CD14-positive monocyte (primary cell): ENCODE measurements around the gene PNLDC1. TPM values are rescaled to one million over a fixed set of nuclear protein-coding genes. Genes with fewer than 3 reads are reported as not detected.

Source experiments
- DNase-seq, 3 donors: peaks; one replicate each; pipeline ENCODE4 v3.0.0-alpha.2; 2011 to 2022
- H2AFZ ChIP-seq: 2 replicates; pipeline ENCODE4 v1.6.0; 2012; ENCODE audit warnings: mild to moderate bottlenecking, low read depth, low read length, inconsistent platforms; ENCODE audit not compliant: insufficient read depth, poor library complexity, severe bottlenecking
- H3K27ac ChIP-seq, 2 donors: 1 replicate in 1 of 2; 2 replicates in 1 of 2; pipeline ENCODE4 v1.5.1; 2012 to 2013; ENCODE audit warnings: low read length in 2 of 2, control low read depth in 1 of 2, inconsistent platforms in 1 of 2, low read depth in 1 of 2, mild to moderate bottlenecking in 1 of 2
- H3K27me3 ChIP-seq, 2 donors: one replicate each; pipeline versions ENCODE4 v1.6.0 to v1.6.1; 2011 to 2013; ENCODE audit warnings: low read length in 2 of 2; ENCODE audit not compliant: control insufficient read depth in 2 of 2, insufficient read depth in 2 of 2
- H3K36me3 ChIP-seq, 2 donors: replicated peaks in 1 of 2; 1 replicate in 1 of 2; 2 replicates in 1 of 2; pipeline versions ENCODE4 v1.5.1 to v1.6.1; 2012 to 2013; ENCODE audit warnings: low read length in 2 of 2, control low read depth in 1 of 2, inconsistent platforms in 1 of 2, mild to moderate bottlenecking in 1 of 2; ENCODE audit not compliant: insufficient read depth in 2 of 2, control insufficient read depth in 1 of 2
- H3K4me1 ChIP-seq, 2 donors: 1 replicate in 1 of 2; 2 replicates in 1 of 2; pipeline versions ENCODE4 v1.5.1 to v1.6.1; 2012 to 2013; ENCODE audit warnings: low read length in 2 of 2, control low read depth in 1 of 2, inconsistent platforms in 1 of 2, mild to moderate bottlenecking in 1 of 2, moderate library complexity in 1 of 2; ENCODE audit not compliant: insufficient read depth in 2 of 2, control insufficient read depth in 1 of 2
- H3K4me2 ChIP-seq: replicated peaks from 2 replicates; pipeline ENCODE3; 2012; ENCODE audit warnings: low read length, moderate library complexity, mild to moderate bottlenecking; ENCODE audit not compliant: poor library complexity, severe bottlenecking; ENCODE audit errors: extremely low read depth
- H3K4me3 ChIP-seq, 3 experiments: fragments of 200-600 bp in 1 of 3; sonication (generic) in 1 of 3; replicated peaks in 1 of 3; 1 replicate in 2 of 3; 2 replicates in 1 of 3; pipeline ENCODE4 v1.5.1; 2011 to 2013; ENCODE audit warnings: low read length in 3 of 3, mild to moderate bottlenecking in 3 of 3, control low read depth in 2 of 3, low read depth in 2 of 3, inconsistent platforms in 1 of 3, moderate library complexity in 1 of 3
- H3K79me2 ChIP-seq: 2 replicates; pipeline ENCODE4 v1.6.0; 2012; ENCODE audit warnings: mild to moderate bottlenecking, control low read depth, inconsistent platforms, low read length, moderate library complexity; ENCODE audit not compliant: insufficient read depth
- H3K9ac ChIP-seq: 2 replicates; pipeline ENCODE4 v1.6.0; 2017; ENCODE audit warnings: low read length, mild to moderate bottlenecking; ENCODE audit not compliant: insufficient read depth, poor library complexity, severe bottlenecking
- H3K9me3 ChIP-seq, 2 donors: replicated peaks in 1 of 2; 1 replicate in 1 of 2; 2 replicates in 1 of 2; pipeline versions ENCODE4 v1.5.1 to v1.6.1; 2012 to 2013; ENCODE audit warnings: low read length in 2 of 2, control low read depth in 1 of 2; ENCODE audit not compliant: control insufficient read depth in 1 of 2, insufficient read depth in 1 of 2
- H4K20me1 ChIP-seq: 2 replicates; pipeline ENCODE4 v1.6.0; 2012; ENCODE audit warnings: mild to moderate bottlenecking, low read length, control low read depth, moderate library complexity; ENCODE audit not compliant: insufficient read depth
- H3K27ac Mint-ChIP-seq, 7 donors: one replicate each; pipeline ENCODE4 v1.8.0; 2020; ENCODE audit warnings: mild to moderate bottlenecking in 7 of 7, mixed read lengths in 7 of 7, moderate library complexity in 6 of 7, inconsistent platforms in 2 of 7
- H3K27me3 Mint-ChIP-seq, 3 donors: one replicate each; pipeline ENCODE4 v1.8.0; 2021 to 2022; ENCODE audit warnings: low read depth in 3 of 3, mild to moderate bottlenecking in 3 of 3, mixed read lengths in 3 of 3, moderate library complexity in 3 of 3, inconsistent platforms in 1 of 3
- H3K36me3 Mint-ChIP-seq, 2 donors: one replicate each; pipeline ENCODE4 v1.8.0; 2020; ENCODE audit warnings: mixed read lengths in 2 of 2, inconsistent platforms in 1 of 2, mild to moderate bottlenecking in 1 of 2
- H3K4me1 Mint-ChIP-seq: one replicate; pipeline ENCODE4 v1.8.0; 2020; ENCODE audit warnings: mild to moderate bottlenecking, mixed read lengths
- H3K4me3 Mint-ChIP-seq, 2 donors: one replicate each; pipeline ENCODE4 v1.8.0; 2020; ENCODE audit warnings: mild to moderate bottlenecking in 2 of 2, mixed read lengths in 2 of 2, moderate library complexity in 1 of 2
- H3K9me3 Mint-ChIP-seq, 7 donors: one replicate each; pipeline ENCODE4 v1.8.0; 2020 to 2022; ENCODE audit warnings: mixed read lengths in 7 of 7, mild to moderate bottlenecking in 6 of 7, moderate library complexity in 6 of 7, inconsistent platforms in 2 of 7
- WGBS: methylation state at CpG from one replicate; pipeline ENCODE4 v1.1.5; 2013; ENCODE audit warnings: missing lambda C conversion rate; ENCODE audit not compliant: insufficient coverage; 5-methylcytosine and 5-hydroxymethylcytosine counted together
- intact Hi-C, 2 donors: fragments of 100-400 bp; cut with micrococcal nuclease; formaldehyde crosslinking; loops; one replicate each; pipeline versions ENCODE4 v1.15.0 to v1.15.1; 2023
- polyA plus RNA-seq, 3 donors: library from polyadenylated mRNA; depleted of rRNA in 1 of 3; unstranded in 2 of 3; stranded (reverse) in 1 of 3; fragments of 300-500 nt in 2 of 3; fragments of >200 nt in 1 of 3; fragmentation: Illumina TruSeq in 2 of 3; gene quantifications; 1 replicate in 2 of 3; 2 replicates in 1 of 3; pipeline ENCODE4 v1.2.3, GENCODE V29; 2012 to 2021
- TF ChIP-seq, protein P1 (sequence below): fragments of 200-600 bp; IDR thresholded peaks from one replicate; pipeline ENCODE4 v1.8.0; 2022; ENCODE audit warnings: antibody characterized with exemption, mild to moderate bottlenecking

Gene PNLDC1
- polyA plus RNA-seq, 3 donors: 0.56 TPM; not detected in 2

GRCh38 chr6:159804504-159804903, 4.4 kb downstream of the PNLDC1 start:
- no peaks in the 10 kb centered on the region for H3K27me3 Mint-ChIP-seq
- no peak overlapping the region for H3K27ac ChIP-seq
- no peak overlapping the region for H3K4me3 Mint-ChIP-seq
- peaks cover 0 to 3% (median 0%) of the 10 kb centered on the region in 7 donors for H3K9me3 Mint-ChIP-seq
- peak overlapping the region in 1 of 7 donors; percentile 6 for H3K27ac Mint-ChIP-seq
- H3K27me3 ChIP-seq: no peaks in the 10 kb centered on the region
- peaks cover 18 to 21% of the 10 kb centered on the region in 2 donors for H3K4me1 ChIP-seq
- TF ChIP-seq, protein P1, sequence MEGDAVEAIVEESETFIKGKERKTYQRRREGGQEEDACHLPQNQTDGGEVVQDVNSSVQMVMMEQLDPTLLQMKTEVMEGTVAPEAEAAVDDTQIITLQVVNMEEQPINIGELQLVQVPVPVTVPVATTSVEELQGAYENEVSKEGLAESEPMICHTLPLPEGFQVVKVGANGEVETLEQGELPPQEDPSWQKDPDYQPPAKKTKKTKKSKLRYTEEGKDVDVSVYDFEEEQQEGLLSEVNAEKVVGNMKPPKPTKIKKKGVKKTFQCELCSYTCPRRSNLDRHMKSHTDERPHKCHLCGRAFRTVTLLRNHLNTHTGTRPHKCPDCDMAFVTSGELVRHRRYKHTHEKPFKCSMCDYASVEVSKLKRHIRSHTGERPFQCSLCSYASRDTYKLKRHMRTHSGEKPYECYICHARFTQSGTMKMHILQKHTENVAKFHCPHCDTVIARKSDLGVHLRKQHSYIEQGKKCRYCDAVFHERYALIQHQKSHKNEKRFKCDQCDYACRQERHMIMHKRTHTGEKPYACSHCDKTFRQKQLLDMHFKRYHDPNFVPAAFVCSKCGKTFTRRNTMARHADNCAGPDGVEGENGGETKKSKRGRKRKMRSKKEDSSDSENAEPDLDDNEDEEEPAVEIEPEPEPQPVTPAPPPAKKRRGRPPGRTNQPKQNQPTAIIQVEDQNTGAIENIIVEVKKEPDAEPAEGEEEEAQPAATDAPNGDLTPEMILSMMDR: no peak
- intact Hi-C loops: no loop called here
- peaks cover 5 to 8% of the 10 kb centered on the region in 2 donors for H3K36me3 Mint-ChIP-seq
- no peaks in the 10 kb centered on the region for H4K20me1 ChIP-seq
- H3K9ac ChIP-seq: no peak overlapping the region
- no peaks in the 10 kb centered on the region for H3K79me2 ChIP-seq
- H3K9me3 ChIP-seq: no peaks in the 10 kb centered on the region
- H3K4me3 ChIP-seq: no peak overlapping the region
- peaks cover 19% of the 10 kb centered on the region for H3K4me1 Mint-ChIP-seq
- peaks cover 2 to 6% of the 10 kb centered on the region in 2 donors for H3K36me3 ChIP-seq
- WGBS: 98% methylated on average over 7 of the region's 10 CpGs
- H3K4me2 ChIP-seq: no peak overlapping the region
- H2AFZ ChIP-seq: no peak overlapping the region
- no peak for DNase-seq

DNA sequence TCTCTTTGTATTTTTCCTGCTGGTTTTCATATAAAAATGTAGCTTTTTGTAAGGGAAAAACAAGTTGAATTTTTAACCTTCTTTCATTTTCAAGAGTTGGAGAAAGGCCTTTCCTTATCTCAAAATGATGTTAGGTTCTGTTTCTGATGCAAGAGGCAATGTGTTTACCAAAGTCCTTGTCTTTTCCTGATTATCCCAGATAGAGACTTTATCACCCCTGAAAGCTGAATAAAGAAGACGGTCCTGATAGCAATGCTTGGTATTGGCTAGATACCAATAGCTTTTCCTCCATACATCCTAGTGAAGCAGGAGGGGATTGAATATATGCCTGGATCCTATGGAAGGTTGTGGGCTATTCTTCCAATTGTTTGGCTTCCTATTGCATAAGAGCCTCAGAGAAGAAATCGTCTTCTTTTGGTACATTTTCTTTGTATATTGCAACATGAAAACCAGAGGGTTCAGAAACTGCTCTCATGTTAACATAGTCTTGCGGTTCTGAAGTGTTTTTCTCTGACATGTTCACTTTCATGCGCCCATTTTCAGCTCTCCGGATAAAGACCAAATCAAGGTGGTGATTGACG, 5.5 kb downstream of the PNLDC1 start:
- no peaks in the 10 kb centered on the region for H3K9me3 Mint-ChIP-seq
- H3K4me3 Mint-ChIP-seq: no peak overlapping the region
- H3K27me3 ChIP-seq: no peaks in the 10 kb centered on the region
- H3K4me2 ChIP-seq: no peak overlapping the region
- H4K20me1 ChIP-seq: no peaks in the 10 kb centered on the region
- no peak overlapping the region for H3K27ac ChIP-seq
- H2AFZ ChIP-seq: peak overlapping the region; percentile 15
- H3K4me1 ChIP-seq: peaks cover 18 to 21% of the 10 kb centered on the region in 2 donors
- no peak overlapping the region for H3K4me3 ChIP-seq
- DNase-seq: no peak
- peaks cover 19% of the 10 kb centered on the region for H3K4me1 Mint-ChIP-seq
- H3K79me2 ChIP-seq: no peaks in the 10 kb centered on the region
- H3K27me3 Mint-ChIP-seq: no peaks in the 10 kb centered on the region
- peaks cover 0 to 1% of the 10 kb centered on the region in 2 donors for H3K36me3 Mint-ChIP-seq
- intact Hi-C loops: no loop called here
- WGBS: 74% methylated on average over 4 of the region's 6 CpGs
- peak overlapping the region in 2 of 7 donors; percentile 56 to 78 for H3K27ac Mint-ChIP-seq
- TF ChIP-seq, protein P1: no peak
- no peak overlapping the region for H3K9ac ChIP-seq
- H3K9me3 ChIP-seq: no peaks in the 10 kb centered on the region
- no peaks in the 10 kb centered on the region for H3K36me3 ChIP-seq
